ENCODE measurements around the gene ITPR1.

GRCh38 chr3:4882548-4882947, 389.4 kb downstream of the ITPR1 start:
- TF ChIP-seq, protein P1, sequence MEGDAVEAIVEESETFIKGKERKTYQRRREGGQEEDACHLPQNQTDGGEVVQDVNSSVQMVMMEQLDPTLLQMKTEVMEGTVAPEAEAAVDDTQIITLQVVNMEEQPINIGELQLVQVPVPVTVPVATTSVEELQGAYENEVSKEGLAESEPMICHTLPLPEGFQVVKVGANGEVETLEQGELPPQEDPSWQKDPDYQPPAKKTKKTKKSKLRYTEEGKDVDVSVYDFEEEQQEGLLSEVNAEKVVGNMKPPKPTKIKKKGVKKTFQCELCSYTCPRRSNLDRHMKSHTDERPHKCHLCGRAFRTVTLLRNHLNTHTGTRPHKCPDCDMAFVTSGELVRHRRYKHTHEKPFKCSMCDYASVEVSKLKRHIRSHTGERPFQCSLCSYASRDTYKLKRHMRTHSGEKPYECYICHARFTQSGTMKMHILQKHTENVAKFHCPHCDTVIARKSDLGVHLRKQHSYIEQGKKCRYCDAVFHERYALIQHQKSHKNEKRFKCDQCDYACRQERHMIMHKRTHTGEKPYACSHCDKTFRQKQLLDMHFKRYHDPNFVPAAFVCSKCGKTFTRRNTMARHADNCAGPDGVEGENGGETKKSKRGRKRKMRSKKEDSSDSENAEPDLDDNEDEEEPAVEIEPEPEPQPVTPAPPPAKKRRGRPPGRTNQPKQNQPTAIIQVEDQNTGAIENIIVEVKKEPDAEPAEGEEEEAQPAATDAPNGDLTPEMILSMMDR (conservative IDR thresholded peaks at IDR 0.05 in 1 of 2, IDR thresholded peaks at IDR 0.05 in 1 of 2; ENCODE audit: extremely low read depth in 1 of 2, insufficient read depth in 1 of 2, low read depth in 1 of 2, low read length in 2 of 2) = no peak
- no peak for TF ChIP-seq EZH2 (IDR thresholded peaks at IDR 0.05; ENCODE audit: borderline replicate concordance, low read length)
